IPS DF 19.7 (cell line): Measurements from ENCODE around the gene FARS2.

Experiments
- DNase-seq: peaks from one replicate; pipeline ENCODE4 v3.0.0-alpha.2; 2013; ENCODE audit warnings: low read depth, low spot score

FARS2 gene

GRCh38 chr6:5425267-5425666 is 164.0 kb downstream of the FARS2 start:
- no peak for DNase-seq

- DNase-seq, result no peak
Observed at GRCh38 chr6:5425797-5426196, 164.5 kb downstream of the FARS2 start.

- DNase-seq, result no peak
Observed at GRCh38 chr6:5427586-5427985, 166.3 kb downstream of the FARS2 start.

GRCh38 chr6:5433324-5433723 is 172.0 kb downstream of the FARS2 start:
- DNase-seq, result no peak

- DNase-seq, result no peak
Observed at GRCh38 chr6:5435449-5435848, 174.1 kb downstream of the FARS2 start.

GRCh38 chr6:5438922-5439584 is 177.7 kb downstream of the FARS2 start:
- peak; percentile 80 for DNase-seq

- no peak for DNase-seq
Observed at GRCh38 chr6:5439749-5440148, 178.4 kb downstream of the FARS2 start.

- no peak for DNase-seq
Observed at GRCh38 chr6:5442319-5442718, 181.0 kb downstream of the FARS2 start.

- no peak for DNase-seq
Observed at GRCh38 chr6:5442916-5443315, 181.6 kb downstream of the FARS2 start.

GRCh38 chr6:5443491-5443890 is 182.2 kb downstream of the FARS2 start:
- no peak for DNase-seq

GRCh38 chr6:5446362-5447075 is 185.2 kb downstream of the FARS2 start:
- no peak for DNase-seq

- DNase-seq, result no peak
Observed at GRCh38 chr6:5447921-5448320, 186.6 kb downstream of the FARS2 start.

GRCh38 chr6:5450073-5450472 is 188.8 kb downstream of the FARS2 start:
- DNase-seq, result no peak

GRCh38 chr6:5453546-5453945 is 192.2 kb downstream of the FARS2 start:
- no peak for DNase-seq

GRCh38 chr6:5455142-5455541 is 193.8 kb downstream of the FARS2 start:
- no peak for DNase-seq

- no peak for DNase-seq
Observed at GRCh38 chr6:5457041-5457440, 195.7 kb downstream of the FARS2 start.

- no peak for DNase-seq
Observed at GRCh38 chr6:5457983-5458683, 196.8 kb downstream of the FARS2 start.

- DNase-seq, result no peak
Observed at GRCh38 chr6:5459346-5459745, 198.0 kb downstream of the FARS2 start.

- no peak for DNase-seq
Observed at GRCh38 chr6:5461365-5461764, 200.1 kb downstream of the FARS2 start.

- DNase-seq, result no peak
Observed at GRCh38 chr6:5462856-5463255, 201.5 kb downstream of the FARS2 start.

- DNase-seq, result no peak
Observed at GRCh38 chr6:5463690-5464089, 202.4 kb downstream of the FARS2 start.

- no peak for DNase-seq
Observed at GRCh38 chr6:5464099-5464885, 203.0 kb downstream of the FARS2 start.
